Smooth muscle cell (in vitro differentiated cells): ENCODE data around the gene PIH1D1. TPM values are rescaled to one million over a fixed set of nuclear protein-coding genes. Genes with fewer than 3 reads are reported as not detected.
A peak's percentile ranks its signal among the peaks of the same experiment; 100 is the strongest.
"Not testable (repeated sequence)": the region's sequence is repeated elsewhere in the genome, so short reads cannot be mapped to it uniquely, and the experiment has no call there.

Source experiments
- DNase-seq: peaks from one replicate; lab custom pipeline; 2025; ENCODE audit not compliant: unreplicated experiment; lab: John Stamatoyannopoulos, UW
- H2AFZ ChIP-seq: fragments of 200-600 bp; sonication (generic); 2 replicates; pipeline ENCODE4 v1.6.0; 2016; ENCODE audit warnings: antibody characterized with exemption, low read depth, mild to moderate bottlenecking
- H3F3A ChIP-seq: fragments of 200-600 bp; sonication (generic); 2 replicates; pipeline ENCODE4 v1.6.0; 2017; ENCODE audit warnings: antibody characterized with exemption, low read depth
- H3K27ac ChIP-seq: fragments of 200-600 bp; sonication (generic); 2 replicates; pipeline ENCODE4 v1.5.1; 2016; ENCODE audit warnings: low read depth, mild to moderate bottlenecking
- H3K27me3 ChIP-seq: fragments of 200-600 bp; sonication (generic); 2 replicates; pipeline ENCODE4 v1.6.1; 2016; ENCODE audit warnings: low read depth, mild to moderate bottlenecking
- H3K36me3 ChIP-seq: fragments of 200-600 bp; sonication (generic); 2 replicates; pipeline ENCODE4 v1.5.1; 2016; ENCODE audit warnings: low read depth
- H3K4me1 ChIP-seq: fragments of 200-600 bp; sonication (generic); 2 replicates; pipeline ENCODE4 v1.5.1; 2016; ENCODE audit warnings: low read depth
- H3K4me2 ChIP-seq: fragments of 200-600 bp; sonication (generic); 2 replicates; pipeline ENCODE4 v1.6.0; 2016; ENCODE audit warnings: mild to moderate bottlenecking
- H3K4me3 ChIP-seq: fragments of 200-600 bp; sonication (generic); 2 replicates; pipeline ENCODE4 v1.5.1; 2016; ENCODE audit warnings: mild to moderate bottlenecking
- H3K79me2 ChIP-seq: fragments of 200-600 bp; sonication (generic); 2 replicates; pipeline ENCODE4 v1.6.0; 2016; ENCODE audit warnings: low read depth, mild to moderate bottlenecking
- H3K9ac ChIP-seq: fragments of 200-600 bp; sonication (generic); 2 replicates; pipeline ENCODE4 v1.6.0; 2016; ENCODE audit warnings: low read depth
- H3K9me3 ChIP-seq: fragments of 200-600 bp; sonication (generic); replicated peaks from 2 replicates; pipeline ENCODE4 v1.5.1; 2016; ENCODE audit warnings: low read depth
- H4K20me1 ChIP-seq: fragments of 200-600 bp; sonication (generic); 2 replicates; pipeline ENCODE4 v1.6.0; 2016; ENCODE audit warnings: low read depth
- CTCF ChIP-seq: fragments of 200-600 bp; sonication (generic); IDR thresholded peaks from 2 replicates; pipeline ENCODE4 v1.5.1; 2017; ENCODE audit warnings: borderline replicate concordance, mild to moderate bottlenecking, antibody characterized with exemption; ENCODE audit not compliant: insufficient read depth, poor library complexity, severe bottlenecking
- WGBS: methylation state at CpG from one replicate; pipeline ENCODE4 v1.1.7; 2016; ENCODE audit warnings: low lambda C conversion rate; 5-methylcytosine and 5-hydroxymethylcytosine counted together
- polyA plus RNA-seq: library from polyadenylated mRNA; unstranded; fragments of >200 nt; fragmentation: Nextera tagmentation; extraction: Ambion mirVana; gene quantifications from 2 replicates; pipeline ENCODE4 v1.2.1, GENCODE V29; 2016
- total RNA-seq: library from RNA; depleted of rRNA; stranded (reverse); fragments of >200 nt; gene quantifications from 2 replicates; pipeline ENCODE4 v1.2.3, GENCODE V29; 2014

PIH1D1 gene
- total and polyA plus RNA-seq, 2 experiments from 2014 or later: 77.1 to 89.8 TPM

- H3K4me1 ChIP-seq: no peaks in the 10 kb centered on the region
- H3K4me2 ChIP-seq: no peak overlapping the region
- no peaks in the 10 kb centered on the region for H3F3A ChIP-seq
- no peak for DNase-seq
- no peak for TF ChIP-seq CTCF
- H3K79me2 ChIP-seq: no peaks in the 10 kb centered on the region
- WGBS: 75% methylated on average over 6 of the region's 15 CpGs
- H3K9me3 ChIP-seq: no peaks in the 10 kb centered on the region
- H2AFZ ChIP-seq: no peak overlapping the region
- no peak overlapping the region for H3K9ac ChIP-seq
- no peaks in the 10 kb centered on the region for H3K36me3 ChIP-seq
- no peak overlapping the region for H3K27ac ChIP-seq
- no peak overlapping the region for H3K4me3 ChIP-seq
- H3K27me3 ChIP-seq: no peaks in the 10 kb centered on the region
- no peaks in the 10 kb centered on the region for H4K20me1 ChIP-seq
Measured at GRCh38 chr19:49475191-49475917, 23.7 kb upstream of the PIH1D1 start.

- Histone ChIP-seq H3K4me1 (no peaks in the 10 kb centered on the region), H3K36me3 (no peaks in the 10 kb centered on the region), H4K20me1 (no peaks in the 10 kb centered on the region), H2AFZ (no peak overlapping the region), H3K27ac (no peak overlapping the region), H3K9ac (no peak overlapping the region), H3K9me3 (no peaks in the 10 kb centered on the region), H3K79me2 (no peaks in the 10 kb centered on the region), H3K27me3 (no peaks in the 10 kb centered on the region), H3F3A (no peaks in the 10 kb centered on the region), H3K4me3 (peak overlapping the region; percentile 69), H3K4me2 (peak overlapping the region; percentile 88)
- no peak for DNase-seq
- 47% methylated on average over 9 of the region's 11 CpGs for WGBS
- no peak for TF ChIP-seq CTCF
Measured at GRCh38 chr19:49474542-49474924, 22.9 kb upstream of the PIH1D1 start.

GRCh38 chr19:49473868-49474541 is 22.4 kb upstream of the PIH1D1 start, which contains the start of gene FLT3LG:
Gene FLT3LG (plus strand): TSS chr19:49474215. CDS start chr19:49474640, 425 bp downstream.
- peak; percentile 40 for DNase-seq

GRCh38 chr19:49473501-49473867 is 21.9 kb upstream of the PIH1D1 start:
- not testable (repeated sequence) for H3K9me3 ChIP-seq, DNase-seq, H3K79me2 ChIP-seq, H3K27ac ChIP-seq, H3K9ac ChIP-seq, H4K20me1 ChIP-seq, H3K36me3 ChIP-seq, H3K4me3 ChIP-seq, H3F3A ChIP-seq, H2AFZ ChIP-seq, H3K27me3 ChIP-seq, H3K4me1 ChIP-seq
- 91% methylated on average over 9 of the region's 9 CpGs for WGBS
- peak overlapping the region; percentile 88 for H3K4me2 ChIP-seq

More at GRCh38 chr19:49473868-49474541, 22.4 kb upstream of the PIH1D1 start, which contains the start of gene FLT3LG:
- Histone ChIP-seq H3K9ac (peak within 1 kb of the TSS; percentile 61), H3K79me2 (no peaks in the 10 kb centered on the region), H4K20me1 (no peaks in the 10 kb centered on the region), H3K36me3 (no peaks in the 10 kb centered on the region), H3K4me2 (peak within 1 kb of the TSS; percentile 88), H3K4me1 (no peaks in the 10 kb centered on the region), H2AFZ (peak within 1 kb of the TSS; percentile 65), H3K27ac (no peak within 1 kb of the TSS), H3F3A (no peaks in the 10 kb centered on the region), H3K27me3 (no peaks in the 10 kb centered on the region), H3K4me3 (peak within 1 kb of the TSS; percentile 69), H3K9me3 (no peaks in the 10 kb centered on the region)
- 8% methylated on average over 28 of the region's 33 CpGs for WGBS
- TF ChIP-seq CTCF: peak; percentile 98
